DLD1 (cell line): ENCODE measurements around the gene UFD1.

Experiments used
- in situ Hi-C: cut with HindIII; loops from 2 replicates; pipeline ENCODE4 v1.10.0; 2017; ENCODE audit warnings: low sequenced_read_pairs

UFD1 gene, protein sequence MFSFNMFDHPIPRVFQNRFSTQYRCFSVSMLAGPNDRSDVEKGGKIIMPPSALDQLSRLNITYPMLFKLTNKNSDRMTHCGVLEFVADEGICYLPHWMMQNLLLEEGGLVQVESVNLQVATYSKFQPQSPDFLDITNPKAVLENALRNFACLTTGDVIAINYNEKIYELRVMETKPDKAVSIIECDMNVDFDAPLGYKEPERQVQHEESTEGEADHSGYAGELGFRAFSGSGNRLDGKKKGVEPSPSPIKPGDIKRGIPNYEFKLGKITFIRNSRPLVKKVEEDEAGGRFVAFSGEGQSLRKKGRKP

DNA sequence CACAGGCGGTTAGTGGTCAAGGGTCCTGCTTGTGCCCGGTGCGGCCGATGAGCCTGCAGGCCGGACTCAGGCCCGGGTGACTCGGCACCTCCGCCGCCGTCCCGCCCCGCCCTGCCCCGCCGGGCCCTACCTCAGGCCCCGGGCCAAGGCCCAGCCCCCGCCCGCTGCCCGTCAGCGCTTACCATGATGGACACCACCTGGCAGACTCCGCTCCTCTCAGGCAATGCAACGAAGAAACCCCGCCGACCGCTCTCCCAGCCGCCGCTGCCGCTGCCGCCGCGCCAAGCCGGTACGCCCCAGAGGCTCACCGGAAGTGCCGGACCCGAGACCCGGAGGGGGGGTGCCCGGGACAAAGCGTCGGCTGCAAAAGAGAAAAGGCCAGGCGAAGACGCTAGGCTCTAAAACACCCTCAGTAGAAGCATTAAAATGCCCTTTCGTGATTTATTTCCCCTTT lies at the start of gene UFD1:
Gene UFD1, minus strand, starts transcription at position 293 of the 454 bp plus-strand sequence. Its CDS starts 108 bp downstream, at position 185.
- in situ Hi-C loops = no loop called here

DNA sequence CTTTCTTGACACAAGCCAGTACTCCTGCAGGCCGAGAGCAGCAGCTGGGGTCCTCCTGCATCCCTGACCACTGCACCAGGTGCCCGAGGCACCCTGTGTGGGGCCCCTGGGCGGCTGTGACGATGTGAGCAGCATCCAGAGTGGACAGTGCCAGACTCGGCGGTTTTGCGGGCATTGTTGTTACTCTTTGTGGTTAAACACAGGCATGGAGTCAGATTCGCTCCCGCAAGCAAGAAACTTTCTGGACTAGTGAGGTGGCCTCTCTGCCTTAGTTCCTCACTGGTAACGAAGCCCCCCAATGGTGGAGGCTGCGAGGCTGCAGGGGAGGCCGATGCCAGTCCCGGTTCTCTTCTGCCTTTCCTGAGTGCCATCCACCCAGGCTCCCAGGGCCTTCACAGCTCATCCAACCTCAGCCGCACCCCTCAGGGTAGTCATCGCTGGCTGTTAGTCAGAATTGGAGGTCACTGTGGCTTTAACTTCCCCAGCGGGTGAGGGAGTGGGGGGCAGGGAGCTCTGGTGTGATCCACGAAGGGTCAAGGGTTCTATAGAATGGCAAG lies 48.9 kb upstream of the UFD1 start:
- in situ Hi-C loops = loop anchor here (25.0 kb wide), 1 partner anchor 141 kb away; no protein-coding TSS in a partner anchor

GRCh38 chr22:19527321-19527721 lies 48.3 kb upstream of the UFD1 start:
- in situ Hi-C loops = loop anchor here (25.0 kb wide), 1 partner anchor 140 kb away; no protein-coding TSS in a partner anchor

- in situ Hi-C loops = loop anchor here (25.0 kb wide), 1 partner anchor 139 kb away; no protein-coding TSS in a partner anchor
Measured at GRCh38 chr22:19526702-19527111, 47.7 kb upstream of the UFD1 start.

DNA sequence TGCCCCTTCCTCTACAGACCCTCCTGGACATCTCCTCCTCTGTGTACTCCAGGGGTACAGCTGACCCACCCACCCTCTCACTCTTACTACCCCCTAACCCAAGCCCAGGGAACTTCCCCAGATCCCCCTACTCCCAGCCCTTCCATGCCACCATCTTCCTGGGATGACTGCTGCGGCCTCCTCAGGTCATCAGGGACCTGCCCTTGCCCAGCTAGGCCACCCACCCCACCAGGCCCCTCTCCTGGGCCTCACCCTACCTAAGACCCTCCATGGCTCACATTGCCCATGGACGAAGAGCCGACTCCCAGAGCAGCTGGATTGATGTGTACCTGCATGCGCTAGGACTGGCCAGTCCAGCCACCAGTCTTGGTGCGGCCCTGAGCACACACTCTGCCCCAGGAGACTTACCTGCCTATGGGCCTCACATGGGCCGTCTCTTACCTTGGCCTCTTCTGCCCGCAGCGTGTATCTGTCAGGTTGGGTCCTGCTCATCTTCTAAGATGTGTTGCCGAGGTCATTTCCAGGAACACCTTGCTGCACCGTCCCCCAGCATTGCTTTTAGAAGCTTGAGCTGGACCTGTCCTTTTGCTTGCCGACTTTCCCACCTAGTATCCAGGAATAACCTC lies 47.2 kb upstream of the UFD1 start:
- in situ Hi-C loops = loop anchor here (25.0 kb wide), 1 partner anchor 139 kb away; no protein-coding TSS in a partner anchor

- in situ Hi-C loops = loop anchor here (25.0 kb wide), 1 partner anchor 138 kb away; no protein-coding TSS in a partner anchor
Measured at GRCh38 chr22:19525666-19526065, 46.7 kb upstream of the UFD1 start.

GRCh38 chr22:19525116-19525660 lies 46.2 kb upstream of the UFD1 start:
- in situ Hi-C loops = loop anchor here (25.0 kb wide), 1 partner anchor 138 kb away; no protein-coding TSS in a partner anchor

DNA sequence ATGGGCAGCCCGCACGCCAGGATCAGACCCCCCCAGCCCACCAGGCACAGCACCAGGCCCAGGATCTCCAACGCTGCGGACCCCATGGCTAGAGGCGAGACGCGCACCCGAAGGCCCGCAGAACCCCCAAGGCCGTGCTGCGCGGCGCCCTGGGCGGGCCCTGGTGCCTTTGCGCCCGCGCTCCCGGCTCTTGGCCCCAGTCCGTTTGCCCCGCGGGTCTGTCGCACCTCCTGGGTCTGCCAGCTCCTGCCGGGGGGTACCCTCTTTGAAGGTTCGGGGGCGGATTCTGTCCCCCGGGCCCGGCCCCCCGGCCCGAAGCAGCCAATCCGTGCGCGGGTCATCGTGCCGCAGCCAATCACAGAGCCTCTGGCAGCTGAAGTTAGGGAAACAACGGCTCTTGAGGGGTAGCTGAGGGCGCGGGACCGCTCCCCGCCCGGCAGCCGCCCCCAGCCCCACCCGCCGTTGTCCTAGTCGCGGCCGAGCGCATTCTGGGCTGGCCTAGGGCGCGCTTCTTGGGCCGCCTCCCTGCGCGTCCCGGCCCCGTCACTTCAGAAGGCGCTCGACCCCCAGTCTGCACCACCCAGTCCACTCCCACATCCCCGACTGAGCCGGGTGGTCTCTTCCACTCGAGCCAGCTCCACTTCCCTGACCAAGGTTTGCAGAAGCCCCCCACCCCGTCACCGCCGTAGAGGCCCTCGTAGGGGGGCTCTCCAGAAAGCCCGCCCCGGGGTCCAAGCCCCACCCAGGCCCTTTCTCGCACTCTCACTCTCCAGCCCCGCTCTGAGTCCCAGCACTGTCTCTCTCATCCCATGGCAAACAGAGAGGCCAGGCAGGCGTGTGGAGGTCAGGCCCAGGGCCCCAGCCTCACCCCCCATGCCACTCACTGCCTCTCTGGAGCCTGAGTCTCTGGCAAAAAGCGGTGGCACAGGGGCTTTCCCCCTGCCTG lies 45.5 kb upstream of the UFD1 start, which contains the start of gene CLDN5:
Gene CLDN5, minus strand, starts transcription at position 241 of the 946 bp plus-strand sequence. Its CDS starts 155 bp downstream, at position 86.
- in situ Hi-C loops = loop anchor here (25.0 kb wide), 1 partner anchor 137 kb away; no protein-coding TSS in a partner anchor

- in situ Hi-C loops = no loop called here
Measured at GRCh38 chr22:19523240-19524169, 44.5 kb upstream of the UFD1 start.

- in situ Hi-C loops = no loop called here
Measured at GRCh38 chr22:19522881-19523239, 43.9 kb upstream of the UFD1 start.

DNA sequence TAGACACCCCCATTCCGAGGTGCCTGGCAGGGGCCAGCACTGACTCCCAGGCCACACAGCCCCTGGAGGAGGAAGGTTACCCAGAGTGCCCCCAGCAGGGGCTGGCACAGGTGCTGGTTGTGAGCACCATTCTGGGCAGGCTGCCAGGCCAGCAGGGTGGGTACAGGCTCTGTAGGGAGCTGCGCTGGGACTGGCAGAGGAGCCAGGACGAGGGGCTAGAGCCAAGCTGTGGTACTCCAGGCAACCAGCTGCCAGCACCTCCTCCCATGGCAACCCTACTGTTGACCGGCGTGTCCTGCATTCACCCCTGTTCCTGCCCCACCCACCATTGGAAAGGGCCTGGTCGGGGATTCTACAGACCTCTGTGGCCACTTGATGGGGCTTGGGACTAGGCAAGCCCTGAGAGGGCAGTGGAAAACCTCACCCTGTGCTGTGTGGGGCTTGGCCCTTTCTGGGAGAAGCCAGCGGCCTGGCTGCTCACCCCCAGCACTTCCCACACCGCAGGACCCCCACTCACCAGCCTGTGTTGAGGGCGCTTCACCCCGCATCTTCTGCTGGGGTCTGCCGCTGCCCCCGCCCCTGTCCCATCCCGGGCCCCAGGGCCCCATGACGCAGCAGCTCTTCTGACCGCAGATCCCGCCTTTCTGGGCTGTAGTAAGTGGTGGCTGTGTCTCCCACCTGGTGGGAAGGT lies 43.3 kb upstream of the UFD1 start:
- in situ Hi-C loops = no loop called here

DNA sequence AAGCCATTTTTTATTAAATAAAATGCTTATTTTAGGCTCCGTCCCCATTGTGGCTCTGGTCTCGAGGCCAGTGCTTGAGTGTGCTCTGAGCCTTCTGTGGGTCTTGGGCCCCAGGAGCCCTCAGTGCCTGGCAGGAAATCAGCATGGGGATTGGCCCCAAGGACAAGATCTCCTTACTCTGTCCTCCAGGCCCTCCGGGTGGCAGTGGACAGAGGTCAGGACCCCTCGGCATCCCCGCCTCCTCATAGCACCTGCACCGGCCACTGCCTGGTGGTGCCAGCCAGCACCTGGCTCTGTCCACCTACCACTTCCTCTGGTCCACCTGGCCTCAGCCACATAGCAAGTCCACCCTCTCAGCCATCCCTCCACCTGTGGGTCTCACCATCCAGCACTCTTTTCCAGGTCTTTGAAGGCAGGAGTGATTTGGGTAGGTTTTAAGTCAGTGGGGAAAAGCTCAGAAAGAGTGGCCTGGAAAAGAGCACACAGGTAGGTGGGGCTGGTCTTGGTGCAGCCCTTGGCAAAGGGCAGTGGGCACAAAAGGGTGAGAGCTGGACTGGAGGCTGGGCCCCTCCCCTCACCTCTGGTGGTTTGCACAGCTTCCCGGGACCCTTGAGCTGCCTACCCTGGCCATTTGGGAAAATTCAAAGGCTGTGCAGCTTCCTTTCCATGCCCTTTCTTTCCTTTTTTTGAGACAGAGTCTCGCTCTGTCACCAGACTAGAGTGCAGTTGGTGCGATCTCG lies 41.7 kb upstream of the UFD1 start:
- in situ Hi-C loops = no loop called here

DNA sequence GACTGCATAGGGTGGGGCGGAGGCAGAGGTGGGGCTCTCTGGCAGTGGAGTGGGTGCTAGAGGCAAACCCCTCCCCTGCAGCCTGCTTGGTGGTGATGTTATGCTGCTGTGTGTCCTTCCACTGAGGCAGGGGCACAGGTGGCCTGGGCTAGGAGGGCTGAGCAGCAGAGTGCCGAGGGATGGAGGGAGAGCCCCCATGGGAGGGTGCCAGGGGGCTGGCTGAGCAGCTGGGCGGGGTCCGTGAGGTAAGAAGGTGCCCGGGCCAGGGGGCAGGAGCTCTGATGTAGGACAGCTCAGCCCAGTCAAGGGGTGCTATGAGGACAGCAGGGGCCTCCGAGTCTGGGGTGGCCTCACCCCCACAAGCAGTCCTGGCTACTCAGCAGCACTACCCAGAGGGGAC lies 41.0 kb upstream of the UFD1 start:
- in situ Hi-C loops = no loop called here

- in situ Hi-C loops = no loop called here
Measured at GRCh38 chr22:19519041-19519926, 40.3 kb upstream of the UFD1 start.

- in situ Hi-C loops = no loop called here
Measured at GRCh38 chr22:19518635-19519034, 39.6 kb upstream of the UFD1 start.

DNA sequence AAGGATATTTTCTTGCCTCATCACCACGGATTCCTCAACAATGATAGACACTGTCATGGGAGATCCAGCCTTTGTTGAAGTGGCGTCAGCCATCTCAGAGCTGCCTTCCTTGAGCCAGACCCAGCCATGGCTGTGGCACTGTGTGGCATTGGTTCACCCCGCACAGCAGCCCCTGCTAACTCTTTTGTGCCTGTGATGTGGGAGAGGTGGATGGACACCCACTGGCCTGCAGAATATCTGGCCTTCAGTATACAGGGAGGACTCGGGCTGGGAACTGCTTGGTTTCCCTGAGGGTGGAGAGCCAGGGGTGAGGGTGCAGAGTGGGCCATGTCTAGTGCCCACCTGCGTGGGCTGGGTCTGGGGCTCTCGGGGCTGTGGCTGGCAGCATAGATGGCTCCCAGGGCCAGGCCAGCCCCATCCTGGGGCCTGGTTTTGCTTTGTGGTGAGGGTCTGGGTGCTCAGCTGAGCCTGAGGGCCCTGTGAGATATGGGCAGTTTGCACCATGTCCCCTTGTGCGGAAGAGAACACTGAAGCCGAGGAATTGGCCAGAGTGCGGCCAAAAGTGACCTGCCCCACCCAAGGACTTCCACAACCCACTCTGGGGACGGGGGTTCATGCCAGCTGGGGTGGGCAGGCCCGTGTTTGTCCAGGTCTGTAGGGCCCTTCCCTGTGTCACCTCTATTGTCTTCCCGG lies 39.1 kb upstream of the UFD1 start:
- in situ Hi-C loops = no loop called here
